Astrocyte (in vitro differentiated cells and primary cell): Measurements from ENCODE around the gene ARL6IP5. TPM values are rescaled to one million over a fixed set of nuclear protein-coding genes. Genes with fewer than 3 reads are reported as not detected.

Experiments used
- DNase-seq: peaks from one replicate; pipeline ENCODE4 v3.0.0-alpha.2; 2010; ENCODE audit warnings: low read depth
- FAIRE-seq: peaks from 2 replicates; lab custom pipeline; 2011; peaks lifted over from hg19 to GRCh38; lab: Jason Lieb, UNC
- H2AFZ ChIP-seq: 2 replicates; pipeline ENCODE4 v1.6.0; 2012; ENCODE audit warnings: low read depth, low read length, inconsistent platforms
- H3K27ac ChIP-seq: 2 replicates; pipeline ENCODE4 v1.5.1; 2011; ENCODE audit warnings: low read depth, low read length, inconsistent platforms
- H3K27me3 ChIP-seq: 2 replicates; pipeline ENCODE4 v1.6.0; 2011; ENCODE audit warnings: low read length, inconsistent platforms; ENCODE audit not compliant: insufficient read depth
- H3K36me3 ChIP-seq: 2 replicates; pipeline ENCODE4 v1.5.1; 2011; ENCODE audit warnings: low read length, inconsistent platforms; ENCODE audit not compliant: insufficient read depth
- H3K4me1 ChIP-seq: 2 replicates; pipeline ENCODE4 v1.5.1; 2011; ENCODE audit warnings: low read length, inconsistent platforms; ENCODE audit not compliant: insufficient read depth
- H3K4me2 ChIP-seq: 2 replicates; pipeline ENCODE4 v1.6.0; 2012; ENCODE audit warnings: low read length, inconsistent platforms
- H3K4me3 ChIP-seq: 2 replicates; pipeline ENCODE4 v1.5.1; 2011; ENCODE audit warnings: low read depth, mild to moderate bottlenecking, low read length, inconsistent platforms; ENCODE audit not compliant: insufficient read depth
- H3K79me2 ChIP-seq: 2 replicates; pipeline ENCODE4 v1.6.0; 2012; ENCODE audit warnings: mild to moderate bottlenecking, low read length, inconsistent platforms; ENCODE audit not compliant: insufficient read depth
- H3K9ac ChIP-seq: 2 replicates; pipeline ENCODE4 v1.6.0; 2012; ENCODE audit warnings: mild to moderate bottlenecking, low read length, inconsistent platforms
- H3K9me3 ChIP-seq: 2 replicates; pipeline ENCODE4 v1.5.1; 2012; ENCODE audit warnings: low read depth, mild to moderate bottlenecking, low read length, inconsistent platforms; ENCODE audit not compliant: insufficient read depth
- H4K20me1 ChIP-seq: 2 replicates; pipeline ENCODE4 v1.6.0; 2012; ENCODE audit warnings: low read length, inconsistent platforms; ENCODE audit not compliant: insufficient read depth
- H3K27ac Mint-ChIP-seq: one replicate; pipeline ENCODE4 v1.8.0; 2021; ENCODE audit warnings: mild to moderate bottlenecking, mixed read lengths; ENCODE audit not compliant: unreplicated experiment
- H3K27me3 Mint-ChIP-seq: one replicate; pipeline ENCODE4 v1.8.0; 2021; ENCODE audit warnings: low read depth, mixed read lengths; ENCODE audit not compliant: unreplicated experiment
- H3K36me3 Mint-ChIP-seq: one replicate; pipeline ENCODE4 v1.8.0; 2021; ENCODE audit warnings: low read depth, mixed read lengths; ENCODE audit not compliant: unreplicated experiment
- H3K4me1 Mint-ChIP-seq: one replicate; pipeline ENCODE4 v1.8.0; 2021; ENCODE audit warnings: low read depth, mixed read lengths; ENCODE audit not compliant: unreplicated experiment
- H3K4me3 Mint-ChIP-seq: one replicate; pipeline ENCODE4 v1.8.0; 2021; ENCODE audit warnings: mild to moderate bottlenecking, moderate library complexity, mixed read lengths; ENCODE audit not compliant: unreplicated experiment
- H3K9me3 Mint-ChIP-seq: one replicate; pipeline ENCODE4 v1.8.0; 2021; ENCODE audit warnings: mild to moderate bottlenecking, mixed read lengths; ENCODE audit not compliant: unreplicated experiment
- EZH2 ChIP-seq: IDR thresholded peaks from 2 replicates; pipeline ENCODE4 v1.6.1; 2012; ENCODE audit warnings: mild to moderate bottlenecking, low read length, inconsistent platforms; ENCODE audit not compliant: insufficient read depth
- total RNA-seq: library from RNA; stranded (reverse); gene quantifications from 2 replicates; pipeline ENCODE4 v1.2.1, GENCODE V29; 2021
- TF ChIP-seq, protein P1 (sequence below): IDR thresholded peaks from 2 replicates; pipeline ENCODE4 v1.5.1; 2011; ENCODE audit warnings: low read depth, mild to moderate bottlenecking, inconsistent platforms, low read length, moderate library complexity; ENCODE audit not compliant: insufficient read depth

ARL6IP5 gene
- total RNA-seq, 1 donor from 2014 or later: 160 TPM

DNA sequence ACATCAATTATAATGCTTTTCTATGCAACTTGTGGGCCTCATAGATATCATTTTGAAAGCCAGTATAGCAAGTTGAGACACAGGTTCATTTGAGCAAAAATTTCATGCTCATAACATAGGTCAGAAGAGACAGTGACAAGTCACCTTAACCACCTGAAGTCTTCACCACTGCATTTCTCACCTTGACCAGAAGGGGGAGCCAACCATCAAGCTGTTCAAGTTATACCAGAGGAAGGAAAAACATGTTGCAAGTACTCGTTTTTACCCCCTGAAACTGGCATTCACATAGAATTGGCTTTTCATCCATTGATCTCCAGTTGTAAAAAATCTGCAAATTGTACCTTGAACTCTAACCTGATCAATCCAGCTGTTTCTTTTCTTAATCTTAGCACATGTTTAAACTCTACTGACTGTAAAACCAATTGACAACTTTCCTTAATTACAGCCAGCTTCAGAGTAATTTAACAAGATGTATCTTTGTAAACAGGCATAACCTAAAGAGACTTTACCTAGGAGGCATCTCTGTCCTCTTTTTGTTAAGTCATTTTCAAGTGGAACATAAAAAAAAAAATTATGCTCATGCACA is 36.2 kb downstream of the ARL6IP5 start:
- H3K9ac ChIP-seq: no peak overlapping the region
- H3K36me3 Mint-ChIP-seq: no peaks in the 10 kb centered on the region
- H3K4me1 Mint-ChIP-seq: no peaks in the 10 kb centered on the region
- no peak overlapping the region for H2AFZ ChIP-seq
- H3K79me2 ChIP-seq: no peaks in the 10 kb centered on the region
- H3K4me3 Mint-ChIP-seq: no peak overlapping the region
- H4K20me1 ChIP-seq: no peaks in the 10 kb centered on the region
- no peak overlapping the region for H3K27ac ChIP-seq
- H3K27ac Mint-ChIP-seq: no peak overlapping the region
- TF ChIP-seq, protein P1, sequence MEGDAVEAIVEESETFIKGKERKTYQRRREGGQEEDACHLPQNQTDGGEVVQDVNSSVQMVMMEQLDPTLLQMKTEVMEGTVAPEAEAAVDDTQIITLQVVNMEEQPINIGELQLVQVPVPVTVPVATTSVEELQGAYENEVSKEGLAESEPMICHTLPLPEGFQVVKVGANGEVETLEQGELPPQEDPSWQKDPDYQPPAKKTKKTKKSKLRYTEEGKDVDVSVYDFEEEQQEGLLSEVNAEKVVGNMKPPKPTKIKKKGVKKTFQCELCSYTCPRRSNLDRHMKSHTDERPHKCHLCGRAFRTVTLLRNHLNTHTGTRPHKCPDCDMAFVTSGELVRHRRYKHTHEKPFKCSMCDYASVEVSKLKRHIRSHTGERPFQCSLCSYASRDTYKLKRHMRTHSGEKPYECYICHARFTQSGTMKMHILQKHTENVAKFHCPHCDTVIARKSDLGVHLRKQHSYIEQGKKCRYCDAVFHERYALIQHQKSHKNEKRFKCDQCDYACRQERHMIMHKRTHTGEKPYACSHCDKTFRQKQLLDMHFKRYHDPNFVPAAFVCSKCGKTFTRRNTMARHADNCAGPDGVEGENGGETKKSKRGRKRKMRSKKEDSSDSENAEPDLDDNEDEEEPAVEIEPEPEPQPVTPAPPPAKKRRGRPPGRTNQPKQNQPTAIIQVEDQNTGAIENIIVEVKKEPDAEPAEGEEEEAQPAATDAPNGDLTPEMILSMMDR: peak; percentile 97
- TF ChIP-seq EZH2: no peak
- peaks cover 3% of the 10 kb centered on the region for H3K27me3 ChIP-seq
- no peaks in the 10 kb centered on the region for H3K36me3 ChIP-seq
- FAIRE-seq (peak; percentile 88), DNase-seq (peak; percentile 46)
- no peak overlapping the region for H3K4me3 ChIP-seq
- H3K27me3 Mint-ChIP-seq: no peaks in the 10 kb centered on the region
- no peaks in the 10 kb centered on the region for H3K4me1 ChIP-seq
- H3K4me2 ChIP-seq: no peak overlapping the region
- H3K9me3 Mint-ChIP-seq: no peaks in the 10 kb centered on the region
- no peaks in the 10 kb centered on the region for H3K9me3 ChIP-seq

DNA sequence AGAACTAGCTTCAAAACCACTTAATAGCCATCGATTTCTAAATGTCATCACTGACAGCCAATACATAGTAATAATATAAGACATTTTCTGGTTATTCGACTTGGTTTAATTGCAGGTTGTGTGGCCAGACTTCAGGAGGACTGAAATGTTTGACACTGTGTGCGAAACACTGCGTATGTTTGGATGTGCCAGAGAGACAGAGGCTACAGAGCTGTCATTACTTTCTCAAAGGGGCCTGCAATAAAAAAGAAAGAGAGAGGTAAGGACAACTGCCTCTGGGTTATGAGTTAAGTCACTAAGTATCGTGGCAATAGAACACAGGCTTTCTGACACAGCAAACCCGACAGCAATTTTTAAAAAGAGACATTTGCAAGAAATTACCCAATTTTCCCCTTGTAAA is 36.8 kb downstream of the ARL6IP5 start:
- peaks cover 3% of the 10 kb centered on the region for H3K27me3 ChIP-seq
- H3K27ac ChIP-seq: no peak overlapping the region
- Mint-ChIP-seq H3K4me1 (no peaks in the 10 kb centered on the region), H3K27me3 (no peaks in the 10 kb centered on the region), H3K9me3 (no peaks in the 10 kb centered on the region), H3K4me3 (no peak overlapping the region), H3K36me3 (no peaks in the 10 kb centered on the region), H3K27ac (no peak overlapping the region)
- no peak overlapping the region for H3K4me2 ChIP-seq
- no peak overlapping the region for H3K4me3 ChIP-seq
- H3K79me2 ChIP-seq: no peaks in the 10 kb centered on the region
- H3K9ac ChIP-seq: no peak overlapping the region
- H3K9me3 ChIP-seq: no peaks in the 10 kb centered on the region
- H2AFZ ChIP-seq: no peak overlapping the region
- no peak for DNase-seq
- H3K4me1 ChIP-seq: no peaks in the 10 kb centered on the region
- no peak for TF ChIP-seq EZH2
- TF ChIP-seq, protein P1: no peak
- H4K20me1 ChIP-seq: no peaks in the 10 kb centered on the region
- no peaks in the 10 kb centered on the region for H3K36me3 ChIP-seq
- FAIRE-seq: no peak

DNA sequence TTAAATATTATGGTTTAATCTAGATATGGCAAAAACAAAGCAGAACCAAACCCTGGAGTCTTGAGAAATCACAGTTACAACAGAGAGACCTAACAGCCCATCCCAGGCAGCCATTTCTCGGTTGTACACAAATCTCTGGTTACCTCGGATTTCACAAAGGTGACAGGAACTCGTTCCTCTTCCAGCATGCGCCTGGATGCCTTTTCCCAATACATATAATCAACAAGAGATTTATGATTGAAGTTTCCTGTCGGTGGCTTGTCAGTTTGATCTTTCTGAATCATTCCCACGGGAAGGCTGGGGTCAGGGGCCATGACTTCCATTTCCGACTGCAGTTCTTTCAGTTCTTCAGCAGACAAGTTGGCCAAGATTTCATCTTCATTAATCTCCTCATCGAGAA is 37.2 kb downstream of the ARL6IP5 start:
- DNase-seq (no peak), FAIRE-seq (no peak)
- H3K27ac Mint-ChIP-seq: no peak overlapping the region
- no peaks in the 10 kb centered on the region for H3K36me3 Mint-ChIP-seq
- H3K27me3 Mint-ChIP-seq: no peaks in the 10 kb centered on the region
- no peak overlapping the region for H3K4me2 ChIP-seq
- H3K79me2 ChIP-seq: no peaks in the 10 kb centered on the region
- no peak overlapping the region for H3K4me3 ChIP-seq
- H3K9me3 Mint-ChIP-seq: no peaks in the 10 kb centered on the region
- TF ChIP-seq EZH2: no peak
- TF ChIP-seq, protein P1: no peak
- no peak overlapping the region for H3K4me3 Mint-ChIP-seq
- no peaks in the 10 kb centered on the region for H3K4me1 Mint-ChIP-seq
- no peaks in the 10 kb centered on the region for H3K9me3 ChIP-seq
- no peaks in the 10 kb centered on the region for H4K20me1 ChIP-seq
- H3K27me3 ChIP-seq: peaks cover 3% of the 10 kb centered on the region
- H3K36me3 ChIP-seq: no peaks in the 10 kb centered on the region
- H3K9ac ChIP-seq: no peak overlapping the region
- no peak overlapping the region for H2AFZ ChIP-seq
- H3K4me1 ChIP-seq: no peaks in the 10 kb centered on the region
- no peak overlapping the region for H3K27ac ChIP-seq
